ENCODE data around the gene YLPM1.

YLPM1 gene

DNA sequence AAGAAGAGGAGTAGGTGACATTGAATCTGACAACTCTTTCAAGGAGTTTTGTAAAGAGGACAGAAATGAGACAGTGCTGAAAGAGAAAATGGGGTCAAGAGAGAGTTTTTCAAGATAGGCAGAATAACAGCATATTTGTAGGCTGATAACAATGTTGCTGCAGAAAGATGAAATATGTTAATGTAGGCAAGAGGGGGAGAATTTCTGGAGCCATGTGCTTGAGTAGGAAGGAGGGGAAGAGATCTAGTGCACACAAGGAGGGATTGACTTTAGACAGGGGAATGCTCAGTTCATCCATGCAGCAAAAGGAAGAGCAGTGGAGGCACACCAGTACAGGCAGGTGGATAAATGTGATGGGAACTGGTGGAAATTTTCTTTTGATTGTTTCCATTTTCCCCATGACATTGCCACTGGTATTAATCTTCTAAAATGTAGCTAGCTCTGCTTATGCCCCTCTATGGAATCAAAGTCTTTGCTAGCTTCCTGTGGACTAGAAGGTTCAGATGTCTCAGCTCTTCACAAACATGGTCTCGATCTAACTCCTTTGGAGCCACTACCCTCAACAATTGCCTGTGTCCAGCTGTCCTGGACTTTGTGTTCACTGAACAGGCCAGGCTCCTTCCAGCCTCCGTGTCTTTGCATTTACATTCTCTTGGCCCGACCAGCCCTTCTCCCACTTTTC is 103.7 kb downstream of the YLPM1 start:
- H3K27ac ChIP-seq: no peak overlapping the region
- H3K36me3 ChIP-seq: no peaks in the 10 kb centered on the region
- TF ChIP-seq, protein P1, sequence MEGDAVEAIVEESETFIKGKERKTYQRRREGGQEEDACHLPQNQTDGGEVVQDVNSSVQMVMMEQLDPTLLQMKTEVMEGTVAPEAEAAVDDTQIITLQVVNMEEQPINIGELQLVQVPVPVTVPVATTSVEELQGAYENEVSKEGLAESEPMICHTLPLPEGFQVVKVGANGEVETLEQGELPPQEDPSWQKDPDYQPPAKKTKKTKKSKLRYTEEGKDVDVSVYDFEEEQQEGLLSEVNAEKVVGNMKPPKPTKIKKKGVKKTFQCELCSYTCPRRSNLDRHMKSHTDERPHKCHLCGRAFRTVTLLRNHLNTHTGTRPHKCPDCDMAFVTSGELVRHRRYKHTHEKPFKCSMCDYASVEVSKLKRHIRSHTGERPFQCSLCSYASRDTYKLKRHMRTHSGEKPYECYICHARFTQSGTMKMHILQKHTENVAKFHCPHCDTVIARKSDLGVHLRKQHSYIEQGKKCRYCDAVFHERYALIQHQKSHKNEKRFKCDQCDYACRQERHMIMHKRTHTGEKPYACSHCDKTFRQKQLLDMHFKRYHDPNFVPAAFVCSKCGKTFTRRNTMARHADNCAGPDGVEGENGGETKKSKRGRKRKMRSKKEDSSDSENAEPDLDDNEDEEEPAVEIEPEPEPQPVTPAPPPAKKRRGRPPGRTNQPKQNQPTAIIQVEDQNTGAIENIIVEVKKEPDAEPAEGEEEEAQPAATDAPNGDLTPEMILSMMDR (IDR thresholded peaks at IDR 0.05; ENCODE audit: low read depth, low read length): no peak
- DNase-seq: no peak
- H3K27me3 ChIP-seq (ENCODE audit: insufficient read depth, low read depth, severe bottlenecking): no peaks in the 10 kb centered on the region
- H3K9me3 ChIP-seq (ENCODE audit: severe bottlenecking): no peaks in the 10 kb centered on the region
- no peak overlapping the region for H3K4me3 ChIP-seq (ENCODE audit: low read depth, low read length)

DNA sequence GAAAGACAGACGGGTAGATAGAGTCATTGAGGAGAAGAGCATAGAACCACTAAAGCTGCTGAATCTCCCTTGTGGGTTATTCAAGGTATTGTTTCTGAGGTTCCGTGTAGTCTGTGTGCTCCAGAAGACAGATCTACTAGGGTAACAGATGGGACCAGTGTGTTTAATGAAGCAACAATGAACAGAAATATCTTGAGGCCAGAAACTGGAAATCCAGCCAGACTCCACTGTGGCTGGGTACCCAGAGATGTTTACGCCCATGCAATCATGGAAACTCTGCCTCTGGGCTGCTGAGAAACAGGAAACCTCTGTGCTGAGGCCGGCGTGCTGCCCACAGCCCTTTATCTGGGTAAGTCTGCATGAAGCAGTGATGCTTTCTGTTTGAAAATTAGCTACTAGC is 104.6 kb downstream of the YLPM1 start:
- no peak for DNase-seq
- Histone ChIP-seq H3K27ac (no peak overlapping the region), H3K27me3 (ENCODE audit: insufficient read depth, low read depth, severe bottlenecking) (no peaks in the 10 kb centered on the region), H3K36me3 (no peaks in the 10 kb centered on the region), H3K9me3 (ENCODE audit: severe bottlenecking) (no peaks in the 10 kb centered on the region), H3K4me3 (ENCODE audit: low read depth, low read length) (no peak overlapping the region)
- TF ChIP-seq, protein P1 (IDR thresholded peaks at IDR 0.05; ENCODE audit: low read depth, low read length): no peak

DNA sequence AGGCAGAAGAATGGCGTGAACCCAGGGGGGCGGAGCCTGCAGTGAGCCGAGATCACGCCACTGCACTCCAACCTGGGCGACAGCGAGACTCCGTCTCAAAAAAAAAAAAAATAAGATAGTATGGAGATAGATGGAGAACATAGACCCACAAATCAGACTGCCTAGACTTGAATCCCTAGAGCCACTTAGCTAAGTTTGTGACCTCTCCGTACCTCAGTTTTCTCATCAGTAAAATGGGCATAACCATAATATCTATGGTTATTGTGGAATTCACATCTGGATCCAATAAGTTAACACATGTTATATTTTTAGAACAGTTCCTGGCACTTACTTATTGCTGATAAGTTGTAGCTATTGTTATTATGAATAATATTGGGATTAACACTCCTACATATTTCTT is 105.6 kb downstream of the YLPM1 start:
- Histone ChIP-seq H3K36me3 (no peaks in the 10 kb centered on the region), H3K9me3 (ENCODE audit: severe bottlenecking) (no peaks in the 10 kb centered on the region), H3K27ac (no peak overlapping the region), H3K4me3 (ENCODE audit: low read depth, low read length) (no peak overlapping the region), H3K27me3 (ENCODE audit: insufficient read depth, low read depth, severe bottlenecking) (no peaks in the 10 kb centered on the region)
- no peak for DNase-seq
- TF ChIP-seq, protein P1 (IDR thresholded peaks at IDR 0.05; ENCODE audit: low read depth, low read length): no peak

DNA sequence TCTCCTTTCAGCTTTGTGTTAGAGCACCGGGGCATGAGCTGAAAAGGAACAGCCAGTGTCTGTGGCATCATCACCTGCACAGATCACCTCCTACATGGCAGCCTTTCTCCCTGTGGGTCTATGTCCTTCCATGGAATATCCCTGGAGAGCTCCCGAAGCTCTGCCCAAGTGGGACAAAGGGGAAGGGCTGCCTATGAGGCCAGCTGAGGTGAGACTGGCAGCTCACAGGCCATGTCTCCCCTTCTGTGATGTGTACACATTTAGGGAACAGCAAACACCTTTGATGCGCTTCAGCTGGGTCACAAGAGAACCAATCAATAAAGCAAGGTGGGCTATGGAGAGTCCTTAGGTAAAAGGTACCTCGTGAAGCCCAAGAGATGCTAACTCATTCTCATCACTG is 108.7 kb downstream of the YLPM1 start:
- Histone ChIP-seq H3K9me3 (ENCODE audit: severe bottlenecking) (no peaks in the 10 kb centered on the region), H3K27me3 (ENCODE audit: insufficient read depth, low read depth, severe bottlenecking) (no peaks in the 10 kb centered on the region), H3K36me3 (no peaks in the 10 kb centered on the region), H3K4me3 (ENCODE audit: low read depth, low read length) (no peak overlapping the region), H3K27ac (no peak overlapping the region)
- no peak for DNase-seq
- TF ChIP-seq, protein P1 (IDR thresholded peaks at IDR 0.05; ENCODE audit: low read depth, low read length): no peak

DNA sequence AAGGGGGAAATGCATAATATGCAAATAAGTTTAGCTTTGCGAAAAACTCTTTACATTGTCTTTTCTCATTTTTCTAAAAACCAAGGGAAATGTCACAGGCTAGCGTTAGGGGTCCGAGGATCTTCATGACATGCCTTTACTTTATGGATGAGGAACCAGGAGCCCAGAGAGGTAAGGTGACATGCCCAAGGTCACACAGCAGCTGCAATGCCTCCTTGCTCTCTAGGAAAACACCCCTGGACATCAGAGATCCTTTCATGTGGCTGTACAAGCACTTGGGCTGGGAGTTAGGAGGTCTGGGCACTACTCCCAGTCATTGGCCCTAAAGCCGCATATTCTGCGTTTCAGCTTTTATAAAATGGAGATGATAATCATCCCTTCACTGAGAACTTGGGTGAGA is 112.1 kb downstream of the YLPM1 start:
- no peaks in the 10 kb centered on the region for H3K27me3 ChIP-seq (ENCODE audit: insufficient read depth, low read depth, severe bottlenecking)
- no peak overlapping the region for H3K27ac ChIP-seq
- no peak for DNase-seq
- H3K36me3 ChIP-seq: no peaks in the 10 kb centered on the region
- TF ChIP-seq, protein P1 (IDR thresholded peaks at IDR 0.05; ENCODE audit: low read depth, low read length): no peak
- H3K9me3 ChIP-seq (ENCODE audit: severe bottlenecking): no peaks in the 10 kb centered on the region
- no peak overlapping the region for H3K4me3 ChIP-seq (ENCODE audit: low read depth, low read length)
